HCT116 (cell line): ENCODE results near the gene DAZAP1. TPM values are rescaled to one million over a fixed set of nuclear protein-coding genes. Genes with fewer than 3 reads are reported as not detected.

Source experiments
- ATAC-seq: fragments of 200-7000 bp; cut with Tn5 transposase; 2 replicates; pipeline ENCODE4 v1.9.1; 2020; ENCODE audit warnings: mild to moderate bottlenecking, moderate library complexity
- BruUV-seq: library from RNA; stranded (reverse); fragments of 400-500 nt; replicated peaks from 2 replicates; lab custom pipeline; 2021; lab: Mats Ljungman, UMichigan
- CTCF ChIA-PET: fragments of 300-600 bp; sonication (Branson Sonifier 250); formaldehyde crosslinking; loops from one replicate; lab custom pipeline; 2021; ENCODE audit warnings: antibody characterized with exemption; lab: Charles Lee
- POLR2A ChIA-PET: fragments of 300-600, 350-600 bp; sonication (Branson Sonifier 250); formaldehyde crosslinking; loops from one replicate; lab custom pipeline; 2021; ENCODE audit warnings: antibody characterized with exemption; lab: Charles Lee
- RAD21 ChIA-PET, 2 experiments: fragments of 300-600 bp; sonication (Branson Sonifier 250); formaldehyde crosslinking; loops; one replicate each; lab custom pipeline; 2023; ENCODE audit warnings: low total read pairs in 2 of 2; ENCODE audit not compliant: uncharacterized antibody in 2 of 2, unreplicated experiment in 2 of 2, low non-redundant PET in 1 of 2; lab: Charles Lee
- DNase-seq: peaks from one replicate; pipeline ENCODE4 v3.0.0-alpha.2; 2010; ENCODE audit warnings: low read depth, low spot score
- H2AFZ ChIP-seq: fragments of 200-600 bp; shearing (Covaris generic), sonication (generic); 2 replicates; pipeline ENCODE4 v1.6.1; 2017; ENCODE audit warnings: low read depth, mixed run types, mixed read lengths, antibody characterized with exemption, low read length; ENCODE audit not compliant: poor library complexity, severe bottlenecking
- H3K27ac ChIP-seq: 2 replicates; pipeline ENCODE4 v1.5.1; 2012; ENCODE audit warnings: low read depth, low read length
- H3K27me3 ChIP-seq: fragments of 200-600 bp; sonication (generic); 2 replicates; pipeline ENCODE4 v1.6.1; 2016; ENCODE audit warnings: mixed run types, low read length, mixed read lengths; ENCODE audit not compliant: insufficient read depth
- H3K36me3 ChIP-seq, 2 experiments: fragments of 200-500 bp in 1 of 2; fragments of 200-600 bp in 1 of 2; sonication (Bioruptor generic) in 1 of 2; sonication (generic) in 1 of 2; 2 replicates each; pipeline versions ENCODE4 v1.5.1 to v1.6.1; 2014 to 2016; ENCODE audit warnings: low read length in 2 of 2, inconsistent platforms in 1 of 2, mixed read lengths in 1 of 2, mixed run types in 1 of 2; ENCODE audit not compliant: insufficient read depth in 2 of 2, control insufficient read depth in 1 of 2
- H3K4me1 ChIP-seq, 2 experiments: fragments of 200-600 bp in 1 of 2; sonication (generic) in 1 of 2; 2 replicates each; pipeline versions ENCODE4 v1.5.1 to v1.6.1; 2012 to 2017; ENCODE audit warnings: low read length in 2 of 2, inconsistent platforms in 1 of 2, mild to moderate bottlenecking in 1 of 2, mixed read lengths in 1 of 2, mixed run types in 1 of 2, moderate library complexity in 1 of 2; ENCODE audit not compliant: insufficient read depth in 2 of 2, control insufficient read depth in 1 of 2
- H3K4me2 ChIP-seq: fragments of 200-600 bp; sonication (generic); 2 replicates; pipeline ENCODE4 v1.6.1; 2017; ENCODE audit warnings: mixed run types, low read length, mixed read lengths
- H3K4me3 ChIP-seq, 2 experiments: fragments of 200-600 bp in 1 of 2; sonication (generic) in 1 of 2; replicated peaks in 1 of 2; 2 replicates each; pipeline ENCODE4 v1.5.1; 2011 to 2016; ENCODE audit warnings: low read length in 2 of 2, control low read depth in 1 of 2, low read depth in 1 of 2, mild to moderate bottlenecking in 1 of 2, mixed read lengths in 1 of 2, mixed run types in 1 of 2
- H3K79me2 ChIP-seq: fragments of 200-600 bp; sonication (generic); 2 replicates; pipeline ENCODE4 v1.6.1; 2017; ENCODE audit warnings: mild to moderate bottlenecking, mixed run types, low read length, moderate library complexity, mixed read lengths; ENCODE audit not compliant: insufficient read depth
- H3K9ac ChIP-seq: fragments of 200-600 bp; sonication (generic); 2 replicates; pipeline ENCODE4 v1.6.1; 2016; ENCODE audit warnings: low read length, mixed read lengths
- H3K9me2 ChIP-seq: fragments of 200-600 bp; sonication (generic), shearing (Covaris generic); 2 replicates; pipeline ENCODE4 v1.6.1; 2017; ENCODE audit warnings: mixed run types, mild to moderate bottlenecking, moderate library complexity; ENCODE audit not compliant: insufficient read depth
- H3K9me3 ChIP-seq, 2 experiments: fragments of 200-500 bp in 1 of 2; fragments of 200-600 bp in 1 of 2; sonication (Bioruptor generic) in 1 of 2; sonication (generic) in 1 of 2; 2 replicates each; pipeline ENCODE4 v1.6.1; 2014 to 2017; ENCODE audit warnings: low read length in 2 of 2, mixed read lengths in 2 of 2, inconsistent platforms in 1 of 2, low read depth in 1 of 2, mild to moderate bottlenecking in 1 of 2, mixed run types in 1 of 2, moderate library complexity in 1 of 2; ENCODE audit not compliant: control insufficient read depth in 1 of 2, insufficient read depth in 1 of 2
- H4K20me1 ChIP-seq: fragments of 200-600 bp; sonication (generic), shearing (Covaris generic); 2 replicates; pipeline ENCODE4 v1.6.1; 2017; ENCODE audit warnings: mixed run types, mild to moderate bottlenecking, moderate library complexity; ENCODE audit not compliant: insufficient read depth
- CBX3 ChIP-seq: IDR thresholded peaks from 2 replicates; pipeline ENCODE4 v1.6.1; 2012; ENCODE audit warnings: low read depth
- EGR1 ChIP-seq: IDR thresholded peaks from 2 replicates; pipeline ENCODE4 v1.6.1; 2012; ENCODE audit warnings: low read depth
- ELF1 ChIP-seq: IDR thresholded peaks from 2 replicates; pipeline ENCODE4 v1.6.1; 2012; ENCODE audit warnings: low read depth, borderline replicate concordance
- JUND ChIP-seq: IDR thresholded peaks from 2 replicates; pipeline ENCODE4 v1.6.1; 2012
- MAX ChIP-seq: IDR thresholded peaks from 2 replicates; pipeline ENCODE4 v1.6.1; 2012
- POLR2AphosphoS5 ChIP-seq: IDR thresholded peaks from 2 replicates; pipeline ENCODE4 v1.6.1; 2011; ENCODE audit warnings: mild to moderate bottlenecking, low read depth, low read length, moderate library complexity
- REST ChIP-seq: IDR thresholded peaks from 2 replicates; pipeline ENCODE4 v1.6.1; 2012; ENCODE audit warnings: low read depth
- SP1 ChIP-seq: IDR thresholded peaks from 2 replicates; pipeline ENCODE4 v1.6.1; 2012; ENCODE audit warnings: low read depth
- SRF ChIP-seq: IDR thresholded peaks from 2 replicates; pipeline ENCODE4 v1.6.1; 2012; ENCODE audit warnings: low read depth
- YY1 ChIP-seq: IDR thresholded peaks from 2 replicates; pipeline ENCODE4 v1.6.1; 2011; ENCODE audit warnings: low read length, low read depth, moderate library complexity, mild to moderate bottlenecking; ENCODE audit not compliant: insufficient replicate concordance; ENCODE audit errors: extremely low read depth
- ZFX ChIP-seq: fragments of 450-650 bp; IDR thresholded peaks from 2 replicates; pipeline ENCODE4 v1.6.1; 2017
- ZNF274 ChIP-seq: fragments of 200-500 bp; sonication (Bioruptor generic); IDR thresholded peaks from 2 replicates; pipeline ENCODE4 v1.6.1; 2014; ENCODE audit warnings: mild to moderate bottlenecking, low read depth, low read length, inconsistent platforms
- intact Hi-C: fragments of 100-400 bp; cut with micrococcal nuclease; formaldehyde crosslinking; loops from 2 replicates; pipeline ENCODE4 v1.10.0; 2022
- total RNA-seq: library from RNA; stranded (reverse); gene quantifications from one replicate; pipeline ENCODE4 v1.2.1, GENCODE V29; 2021; ENCODE audit not compliant: unreplicated experiment

Gene DAZAP1
- total RNA-seq, 1 experiment from 2014 or later, result 191 TPM

- no peaks in the 10 kb centered on the region for H3K9me2 ChIP-seq
- no peak overlapping the region for H3K9ac ChIP-seq
- intact Hi-C loops, result no loop called here
- H2AFZ ChIP-seq, result no peak overlapping the region
- H3K9me3 ChIP-seq, result no peaks in the 10 kb centered on the region
- no peaks in the 10 kb centered on the region for H3K4me1 ChIP-seq
- no peak overlapping the region for H3K27ac ChIP-seq
- no peak for DNase-seq
- H3K79me2 ChIP-seq, result peaks cover 97% of the 10 kb centered on the region
- no peaks in the 10 kb centered on the region for H3K27me3 ChIP-seq
- RAD21 ChIA-PET, result no interaction called here
- POLR2A ChIA-PET, result no interaction called here
- no peak overlapping the region for H3K4me3 ChIP-seq
- no TSS peak for BruUV-seq
- no peak overlapping the region for H3K4me2 ChIP-seq
- no peaks in the 10 kb centered on the region for H4K20me1 ChIP-seq
- CTCF ChIA-PET, result no interaction called here
- TF ChIP-seq YY1 (no peak), ZFX (no peak), SP1 (no peak), SRF (no peak), CBX3 (no peak), ELF1 (no peak), POLR2AphosphoS5 (no peak), MAX (no peak)
- H3K36me3 ChIP-seq, result peaks cover 52 to 76% of the 10 kb centered on the region in 2 experiments
- no peak for ATAC-seq
These were observed 17.9 kb downstream of the DAZAP1 start for GRCh38 chr19:1425102-1425837.

- ATAC-seq (no peak), DNase-seq (no peak)
- no peak overlapping the region for H3K4me3 ChIP-seq
- intact Hi-C loops, result no loop called here
- ChIA-PET POLR2A (no interaction called here), RAD21 (no interaction called here), CTCF (no interaction called here)
- no peaks in the 10 kb centered on the region for H3K9me3 ChIP-seq
- H2AFZ ChIP-seq, result no peak overlapping the region
- H3K36me3 ChIP-seq, result peaks cover 47 to 69% of the 10 kb centered on the region in 2 experiments
- no peaks in the 10 kb centered on the region for H3K9me2 ChIP-seq
- H3K9ac ChIP-seq, result no peak overlapping the region
- TF ChIP-seq REST, result no peak
- no peak for TF ChIP-seq ZNF274
- TF ChIP-seq EGR1, result no peak
- TF ChIP-seq MAX, result no peak
- no peak for TF ChIP-seq JUND
- no peaks in the 10 kb centered on the region for H3K4me1 ChIP-seq
- no peak overlapping the region for H3K4me2 ChIP-seq
- no peak overlapping the region for H3K27ac ChIP-seq
- no peaks in the 10 kb centered on the region for H4K20me1 ChIP-seq
- H3K27me3 ChIP-seq, result no peaks in the 10 kb centered on the region
- H3K79me2 ChIP-seq, result peaks cover 93% of the 10 kb centered on the region
- BruUV-seq, result TSS peak; percentile 4
These were observed 18.5 kb downstream of the DAZAP1 start for GRCh38 chr19:1425902-1426301.
